ENCODE measurements around the gene COL20A1.

GRCh38 chr20:63284981-63285524 lies 7.9 kb upstream of the COL20A1 start:
- no peak for TF ChIP-seq CTCF (IDR thresholded peaks at IDR 0.05)
- no peak for TF ChIP-seq ZFX (IDR thresholded peaks at IDR 0.05; ENCODE audit: borderline replicate concordance)

Data from 22Rv1 (cell line).